ENCODE measurements around the gene PRR20E. TPM values are rescaled to one million over a fixed set of nuclear protein-coding genes. Genes with fewer than 3 reads are reported as not detected.
"Not testable (repeated sequence)": the region's sequence is repeated elsewhere in the genome, so short reads cannot be mapped to it uniquely, and the experiment has no call there.

PRR20E gene
- not detected for total RNA-seq
- long read RNA-seq, donor 1, result 0 reads
- long read RNA-seq, donor 2, result 0 reads

DNA sequence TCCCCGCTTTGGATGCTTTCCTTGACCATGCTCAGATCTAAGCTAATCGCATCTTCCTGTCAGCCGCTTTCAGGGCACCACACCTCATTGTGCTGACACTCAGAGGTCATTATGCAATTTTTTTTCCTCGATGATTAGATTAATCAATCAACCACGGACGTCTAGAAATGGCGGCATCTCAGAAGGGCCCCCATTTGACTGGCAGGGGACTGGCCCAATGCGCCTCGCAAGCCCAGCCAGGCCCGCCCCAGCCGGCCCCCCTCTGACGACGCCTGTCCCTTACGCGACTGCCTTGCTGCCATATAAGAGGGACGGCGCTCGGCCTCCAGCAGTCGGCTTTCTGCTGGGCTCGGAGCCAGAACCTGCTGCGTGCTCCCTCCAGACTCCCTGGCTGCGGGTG, at the start of gene PRR20E:
PRR20E (plus strand) TSS at position 301 of the 400 bp plus-strand sequence. CDS start 387 bp downstream, outside the sequence.
- DNase-seq (ENCODE audit: low spot score); intact Hi-C loops (cut with DNase I): not testable (repeated sequence)

DNA sequence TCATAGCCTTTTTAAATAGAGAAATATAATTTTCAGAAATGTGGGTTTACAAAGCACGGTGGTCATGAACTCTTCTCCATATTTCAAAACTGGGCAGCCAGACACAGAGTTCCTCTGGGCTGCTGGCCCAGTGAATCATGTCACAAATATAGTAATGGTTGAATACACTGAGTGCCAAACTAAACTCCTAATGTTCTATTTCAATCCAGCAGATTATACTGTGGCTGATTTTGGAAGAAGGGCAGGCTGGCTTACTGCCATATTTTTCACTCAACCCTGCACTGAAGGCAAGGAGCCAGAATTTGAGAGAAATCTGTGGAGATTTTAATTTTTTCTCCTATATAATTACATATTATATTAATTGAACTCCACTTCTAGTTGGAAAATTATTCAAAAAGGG, 43.3 kb upstream of the PRR20E start:
- intact Hi-C loops (cut with DNase I), result no loop called here
- DNase-seq (ENCODE audit: low spot score), result peak; percentile 85

DNA sequence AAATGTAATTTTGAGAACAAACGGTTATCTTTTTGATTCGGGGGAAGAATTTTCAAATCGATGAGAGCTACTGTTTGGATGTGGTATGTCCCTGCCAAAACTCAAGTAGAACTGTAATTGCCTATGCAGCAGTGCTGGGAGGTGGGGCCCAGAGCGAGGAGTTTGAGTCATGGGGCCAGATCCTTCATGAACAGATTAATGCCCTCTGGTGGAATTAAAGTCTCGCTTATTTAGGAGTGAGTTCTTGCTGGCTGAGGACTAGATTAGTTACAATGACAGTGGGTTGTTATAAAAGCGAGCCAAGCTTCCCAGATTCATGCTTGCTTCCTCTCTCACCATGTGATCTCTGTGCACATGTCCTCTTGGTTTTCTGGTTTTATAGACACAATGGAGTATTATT, 38.1 kb upstream of the PRR20E start:
- no peak for DNase-seq (ENCODE audit: low spot score)
- intact Hi-C loops (cut with DNase I), result no loop called here

DNA sequence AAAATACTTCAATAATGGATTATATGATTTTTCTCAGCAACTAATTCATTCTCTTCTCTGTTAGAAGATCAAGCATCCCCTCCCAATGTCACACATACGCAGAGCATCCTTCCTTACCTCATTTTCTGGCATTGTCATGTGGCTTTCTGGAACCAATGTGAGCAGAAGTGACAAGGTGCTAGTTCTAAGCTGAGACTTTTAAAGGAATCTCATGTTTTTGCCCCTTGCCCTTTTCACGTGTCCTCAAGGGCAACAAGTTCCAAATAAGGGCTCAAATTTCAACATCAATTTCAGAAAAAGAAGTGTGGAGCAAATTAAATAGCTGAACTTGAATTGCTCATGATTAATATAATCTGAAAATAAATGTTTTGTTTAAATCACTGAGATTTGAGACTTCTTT, 30.9 kb upstream of the PRR20E start:
- DNase-seq (ENCODE audit: low spot score), result no peak
- intact Hi-C loops (cut with DNase I), result no loop called here

DNA sequence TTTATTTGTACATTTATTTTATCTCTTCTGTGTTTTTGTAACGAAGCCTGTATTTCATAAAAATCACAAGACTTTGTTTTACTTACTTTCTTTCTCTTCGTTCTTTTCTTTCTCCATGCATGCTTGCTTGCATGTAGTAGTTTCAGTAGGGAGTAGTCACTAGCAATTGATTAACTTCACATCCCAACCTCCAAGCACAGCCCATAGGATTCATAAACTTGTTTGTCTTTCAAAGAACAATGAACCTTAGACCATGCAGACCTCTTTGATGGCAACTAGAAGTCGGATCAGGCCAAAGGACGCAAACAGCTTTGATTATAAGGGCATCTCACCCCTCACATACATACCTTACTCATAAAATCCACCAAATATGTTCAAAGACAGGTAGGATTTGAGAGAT, 29.4 kb upstream of the PRR20E start:
- intact Hi-C loops (cut with DNase I), result no loop called here
- no peak for DNase-seq (ENCODE audit: low spot score)

DNA sequence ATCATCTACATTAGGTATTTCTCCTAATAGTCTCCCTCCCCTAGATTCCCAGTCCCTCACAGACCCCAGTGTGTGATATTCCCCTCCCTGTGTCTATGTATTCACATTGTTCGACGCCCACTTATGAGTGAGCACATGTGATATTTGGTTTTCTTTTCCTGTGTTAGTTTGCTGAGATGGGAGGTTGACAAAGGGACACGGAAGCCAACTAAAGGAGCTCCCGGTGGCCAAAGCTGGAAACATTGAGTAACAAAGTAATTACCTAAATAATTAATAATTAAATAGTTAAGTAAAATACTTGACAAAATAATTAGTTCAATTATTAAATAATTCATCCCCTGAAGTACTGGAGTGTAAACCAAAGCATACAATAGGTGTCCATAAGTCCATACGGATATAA, 28.0 kb upstream of the PRR20E start:
- intact Hi-C loops (cut with DNase I), result no loop called here
- DNase-seq (ENCODE audit: low spot score), result no peak

DNA sequence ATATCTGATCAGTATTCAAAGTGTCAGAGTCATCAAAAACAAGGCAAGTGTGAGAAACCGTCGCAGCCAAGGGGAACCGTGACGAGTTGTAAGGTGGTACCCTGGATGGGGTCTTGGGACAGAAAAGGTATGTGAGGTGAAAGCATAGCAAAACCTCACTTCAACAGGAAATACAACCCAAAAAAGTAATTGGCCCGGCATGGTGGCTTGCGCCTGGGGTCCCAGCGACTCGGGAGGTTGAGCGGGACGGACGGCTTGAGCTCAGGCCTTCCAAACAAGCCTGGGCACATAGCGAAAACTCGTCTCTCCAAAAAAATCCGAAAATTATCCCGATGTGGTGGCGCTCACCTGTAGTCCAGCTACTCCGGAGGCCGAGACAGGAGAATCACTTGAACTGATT, 27.2 kb upstream of the PRR20E start:
- intact Hi-C loops (cut with DNase I); DNase-seq (ENCODE audit: low spot score): not testable (repeated sequence)

DNA sequence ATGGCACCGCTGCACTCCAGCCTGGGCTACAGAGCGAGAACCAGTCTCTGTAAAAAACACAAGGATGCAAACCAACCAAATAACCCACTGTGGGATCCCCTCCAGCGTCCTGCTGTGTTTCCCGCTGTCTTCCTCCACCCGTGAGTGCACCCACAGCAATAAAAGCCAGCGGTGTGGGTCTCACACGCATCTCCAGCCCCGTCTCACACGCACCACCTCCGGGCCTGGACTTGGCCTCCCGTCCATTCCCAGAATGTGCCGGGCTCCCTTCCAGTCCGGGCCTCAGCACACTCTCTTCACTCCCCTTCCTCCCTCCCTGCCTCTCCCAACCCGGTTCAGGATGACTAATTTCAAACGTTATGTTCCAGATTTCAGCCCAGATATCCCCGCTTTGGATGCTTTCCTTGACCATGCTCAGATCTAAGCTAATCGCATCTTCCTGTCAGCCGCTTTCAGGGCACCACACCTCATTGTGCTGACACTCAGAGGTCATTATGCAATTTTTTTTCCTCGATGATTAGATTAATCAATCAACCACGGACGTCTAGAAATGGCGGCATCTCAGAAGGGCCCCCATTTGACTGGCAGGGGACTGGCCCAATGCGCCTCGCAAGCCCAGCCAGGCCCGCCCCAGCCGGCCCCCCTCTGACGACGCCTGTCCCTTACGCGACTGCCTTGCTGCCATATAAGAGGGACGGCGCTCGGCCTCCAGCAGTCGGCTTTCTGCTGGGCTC, 26.6 kb upstream of the PRR20E start, which contains the start of gene PRR20A:
PRR20A (plus strand) TSS at position 684 of the 734 bp plus-strand sequence. CDS start 387 bp downstream, outside the sequence.
- intact Hi-C loops (cut with DNase I); DNase-seq (ENCODE audit: low spot score): not testable (repeated sequence)

DNA sequence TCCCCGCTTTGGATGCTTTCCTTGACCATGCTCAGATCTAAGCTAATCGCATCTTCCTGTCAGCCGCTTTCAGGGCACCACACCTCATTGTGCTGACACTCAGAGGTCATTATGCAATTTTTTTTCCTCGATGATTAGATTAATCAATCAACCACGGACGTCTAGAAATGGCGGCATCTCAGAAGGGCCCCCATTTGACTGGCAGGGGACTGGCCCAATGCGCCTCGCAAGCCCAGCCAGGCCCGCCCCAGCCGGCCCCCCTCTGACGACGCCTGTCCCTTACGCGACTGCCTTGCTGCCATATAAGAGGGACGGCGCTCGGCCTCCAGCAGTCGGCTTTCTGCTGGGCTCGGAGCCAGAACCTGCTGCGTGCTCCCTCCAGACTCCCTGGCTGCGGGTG, 19.8 kb upstream of the PRR20E start, which contains the start of gene PRR20B:
PRR20B (plus strand) TSS at position 301 of the 400 bp plus-strand sequence. CDS start 387 bp downstream, outside the sequence.
- DNase-seq (ENCODE audit: low spot score); intact Hi-C loops (cut with DNase I): not testable (repeated sequence)

DNA sequence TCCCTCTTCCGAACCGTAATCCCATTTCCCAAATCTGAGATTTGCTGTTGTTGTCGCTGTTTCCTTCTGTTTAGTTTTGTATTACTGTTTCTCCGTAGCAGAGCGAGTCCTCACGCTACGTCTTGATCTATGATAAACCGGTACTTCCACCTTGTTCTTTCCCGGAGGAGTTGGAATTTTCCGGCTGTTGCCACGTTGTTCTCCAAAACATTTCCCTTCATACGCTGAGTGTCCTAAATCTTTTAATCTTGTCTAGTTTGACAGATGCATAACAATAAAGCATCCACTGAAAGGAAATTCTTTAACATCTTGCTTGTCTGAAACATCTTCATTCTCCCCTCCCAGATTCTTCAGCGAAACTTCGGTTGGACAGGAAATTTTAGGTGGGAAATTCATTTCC, 18.9 kb upstream of the PRR20E start:
- intact Hi-C loops (cut with DNase I), result not testable (repeated sequence)

DNA sequence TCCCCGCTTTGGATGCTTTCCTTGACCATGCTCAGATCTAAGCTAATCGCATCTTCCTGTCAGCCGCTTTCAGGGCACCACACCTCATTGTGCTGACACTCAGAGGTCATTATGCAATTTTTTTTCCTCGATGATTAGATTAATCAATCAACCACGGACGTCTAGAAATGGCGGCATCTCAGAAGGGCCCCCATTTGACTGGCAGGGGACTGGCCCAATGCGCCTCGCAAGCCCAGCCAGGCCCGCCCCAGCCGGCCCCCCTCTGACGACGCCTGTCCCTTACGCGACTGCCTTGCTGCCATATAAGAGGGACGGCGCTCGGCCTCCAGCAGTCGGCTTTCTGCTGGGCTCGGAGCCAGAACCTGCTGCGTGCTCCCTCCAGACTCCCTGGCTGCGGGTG, 13.2 kb upstream of the PRR20E start, which contains the start of gene PRR20C:
PRR20C (plus strand) TSS at position 301 of the 400 bp plus-strand sequence. CDS start 387 bp downstream, outside the sequence.
- DNase-seq (ENCODE audit: low spot score); intact Hi-C loops (cut with DNase I): not testable (repeated sequence)

More for the DNA sequence above, 18.9 kb upstream of the PRR20E start:
- DNase-seq (ENCODE audit: low spot score), result not testable (repeated sequence)

DNA sequence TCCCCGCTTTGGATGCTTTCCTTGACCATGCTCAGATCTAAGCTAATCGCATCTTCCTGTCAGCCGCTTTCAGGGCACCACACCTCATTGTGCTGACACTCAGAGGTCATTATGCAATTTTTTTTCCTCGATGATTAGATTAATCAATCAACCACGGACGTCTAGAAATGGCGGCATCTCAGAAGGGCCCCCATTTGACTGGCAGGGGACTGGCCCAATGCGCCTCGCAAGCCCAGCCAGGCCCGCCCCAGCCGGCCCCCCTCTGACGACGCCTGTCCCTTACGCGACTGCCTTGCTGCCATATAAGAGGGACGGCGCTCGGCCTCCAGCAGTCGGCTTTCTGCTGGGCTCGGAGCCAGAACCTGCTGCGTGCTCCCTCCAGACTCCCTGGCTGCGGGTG, 6.7 kb upstream of the PRR20E start, which contains the start of gene PRR20D:
PRR20D (plus strand) TSS at position 301 of the 400 bp plus-strand sequence. CDS start 387 bp downstream, outside the sequence.
- DNase-seq (ENCODE audit: low spot score); intact Hi-C loops (cut with DNase I): not testable (repeated sequence)

DNA sequence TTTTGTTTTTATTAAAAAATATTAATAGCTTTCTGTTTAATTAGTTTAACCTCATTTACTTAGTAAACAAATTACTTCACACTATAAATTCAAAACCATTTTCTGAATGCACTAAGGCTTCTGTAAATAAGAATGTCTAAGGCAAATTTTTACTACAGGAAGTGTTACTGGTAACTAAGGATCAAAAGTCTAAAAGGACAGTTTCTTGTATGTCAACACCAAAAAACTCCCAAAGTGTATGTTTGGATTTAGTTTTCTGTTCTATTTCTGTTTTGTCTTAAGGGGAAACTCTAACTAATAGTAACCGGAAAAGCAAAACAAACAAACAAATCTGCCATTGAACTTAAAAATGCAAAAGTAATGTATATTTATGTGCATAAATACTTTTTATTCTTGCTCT, 24.7 kb downstream of the PRR20E start:
- no peak for DNase-seq (ENCODE audit: low spot score)

DNA sequence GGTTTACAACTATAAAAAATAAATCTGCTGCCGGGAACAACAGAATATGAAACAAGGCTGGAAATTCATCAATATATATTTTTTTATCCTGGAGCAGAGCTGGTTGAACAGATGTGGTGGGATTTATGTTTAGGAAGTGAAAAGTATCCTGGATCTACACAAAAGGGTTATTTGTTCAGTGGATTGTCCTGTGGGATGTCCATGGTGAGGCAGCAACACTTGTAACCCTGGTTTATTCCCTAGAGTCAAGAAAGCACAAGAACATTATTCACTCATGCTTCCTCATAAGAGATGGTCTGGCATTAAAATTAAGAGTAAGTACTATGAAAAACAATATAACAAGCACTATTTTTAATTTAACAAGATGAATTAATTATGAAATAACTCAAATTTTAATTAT, 46.0 kb downstream of the PRR20E start:
- DNase-seq (ENCODE audit: low spot score), result no peak
- intact Hi-C loops (cut with DNase I), result no loop called here

More for the DNA sequence above, 24.7 kb downstream of the PRR20E start:
- intact Hi-C loops (cut with DNase I), result no loop called here

Other genes starting within 250 kb of the PRR20E start
- not detected for gene PRR20A, start 26.3 kb upstream of the PRR20E start, total RNA-seq
- not detected for gene PRR20B, start 19.7 kb upstream of the PRR20E start, total RNA-seq
- gene PRR20C, start 13.1 kb upstream of the PRR20E start, total RNA-seq, result not detected
- gene PRR20D, start 6.6 kb upstream of the PRR20E start, total RNA-seq, result not detected